ENCODE measurements around the gene EEA1.

DNA sequence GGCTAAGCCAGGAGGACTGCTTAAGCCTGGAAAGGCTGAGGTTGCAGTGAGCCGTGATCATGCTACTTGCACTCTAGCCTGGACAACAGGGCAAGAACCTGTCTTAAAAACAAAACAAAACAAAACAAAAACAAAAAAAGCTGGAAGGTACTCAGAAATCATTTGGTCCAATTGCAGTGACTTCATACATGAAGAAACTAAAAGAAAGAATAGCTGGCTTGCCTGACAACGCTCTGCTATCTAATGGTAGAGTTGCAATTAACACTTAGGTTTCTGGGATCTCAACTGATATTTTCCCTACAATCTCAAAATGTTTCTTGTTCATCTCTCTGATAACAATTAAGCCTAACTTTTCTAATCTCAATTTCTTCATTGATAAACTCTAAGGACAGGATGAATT lies 13.7 kb downstream of the EEA1 start:
- no peak for TF ChIP-seq NRF1 (IDR thresholded peaks at IDR 0.05; ENCODE audit: low read depth, low read length)
- TF ChIP-seq ZNF274 (IDR thresholded peaks at IDR 0.05; ENCODE audit: borderline replicate concordance, extremely low read depth, low read length) = no peak
- TF ChIP-seq CTCF (IDR thresholded peaks at IDR 0.05; ENCODE audit: control extremely low read depth in 1 of 3, insufficient read depth in 1 of 3, low read depth in 1 of 3, low read length in 3 of 3) = no peak
- TF ChIP-seq EZH2 (IDR thresholded peaks at IDR 0.05; ENCODE audit: low read depth, low read length, severe bottlenecking) = no peak
- no peak for TF ChIP-seq CREB1 (IDR thresholded peaks at IDR 0.05)
- TF ChIP-seq, protein P1, sequence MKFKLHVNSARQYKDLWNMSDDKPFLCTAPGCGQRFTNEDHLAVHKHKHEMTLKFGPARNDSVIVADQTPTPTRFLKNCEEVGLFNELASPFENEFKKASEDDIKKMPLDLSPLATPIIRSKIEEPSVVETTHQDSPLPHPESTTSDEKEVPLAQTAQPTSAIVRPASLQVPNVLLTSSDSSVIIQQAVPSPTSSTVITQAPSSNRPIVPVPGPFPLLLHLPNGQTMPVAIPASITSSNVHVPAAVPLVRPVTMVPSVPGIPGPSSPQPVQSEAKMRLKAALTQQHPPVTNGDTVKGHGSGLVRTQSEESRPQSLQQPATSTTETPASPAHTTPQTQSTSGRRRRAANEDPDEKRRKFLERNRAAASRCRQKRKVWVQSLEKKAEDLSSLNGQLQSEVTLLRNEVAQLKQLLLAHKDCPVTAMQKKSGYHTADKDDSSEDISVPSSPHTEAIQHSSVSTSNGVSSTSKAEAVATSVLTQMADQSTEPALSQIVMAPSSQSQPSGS (IDR thresholded peaks at IDR 0.05; ENCODE audit: low read length) = no peak
- TF ChIP-seq EP300 (IDR thresholded peaks at IDR 0.05; ENCODE audit: borderline replicate concordance in 1 of 2, low read depth in 2 of 2, low read length in 2 of 2) = no peak
- no peak for TF ChIP-seq POLR2AphosphoS5 (IDR thresholded peaks at IDR 0.05; ENCODE audit: low read depth, low read length)
- TF ChIP-seq SUZ12 (IDR thresholded peaks at IDR 0.05; ENCODE audit: low read length) = no peak
- no peak for TF ChIP-seq ASH2L (IDR thresholded peaks at IDR 0.05; ENCODE audit: low read length)
- no peak for TF ChIP-seq POLR2A (IDR thresholded peaks at IDR 0.05; ENCODE audit: control extremely low read depth in 1 of 2, low read depth in 2 of 2, low read length in 2 of 2)
- no peak for TF ChIP-seq GTF2F1 (IDR thresholded peaks at IDR 0.05; ENCODE audit: borderline replicate concordance, low read depth, low read length)

Measured in H1 (cell line).